Testis (tissue), 2 donors: ENCODE measurements around the gene CLEC2L.

Experiments used
- CTCF ChIP-seq, 3 experiments: fragments of 450-650 bp in 2 of 3; fragments of 200-600 bp in 1 of 3; sonication (generic) in 1 of 3; IDR thresholded peaks; one replicate each; pipeline ENCODE4 v1.5.1; 2016 to 2019; ENCODE audit warnings: antibody characterized with exemption in 3 of 3, mild to moderate bottlenecking in 2 of 3, moderate library complexity in 1 of 3
- POLR2A ChIP-seq: fragments of 450-650 bp; IDR thresholded peaks from one replicate; pipeline ENCODE4 v1.6.1; 2017; ENCODE audit warnings: antibody characterized with exemption, mild to moderate bottlenecking, moderate library complexity

DNA sequence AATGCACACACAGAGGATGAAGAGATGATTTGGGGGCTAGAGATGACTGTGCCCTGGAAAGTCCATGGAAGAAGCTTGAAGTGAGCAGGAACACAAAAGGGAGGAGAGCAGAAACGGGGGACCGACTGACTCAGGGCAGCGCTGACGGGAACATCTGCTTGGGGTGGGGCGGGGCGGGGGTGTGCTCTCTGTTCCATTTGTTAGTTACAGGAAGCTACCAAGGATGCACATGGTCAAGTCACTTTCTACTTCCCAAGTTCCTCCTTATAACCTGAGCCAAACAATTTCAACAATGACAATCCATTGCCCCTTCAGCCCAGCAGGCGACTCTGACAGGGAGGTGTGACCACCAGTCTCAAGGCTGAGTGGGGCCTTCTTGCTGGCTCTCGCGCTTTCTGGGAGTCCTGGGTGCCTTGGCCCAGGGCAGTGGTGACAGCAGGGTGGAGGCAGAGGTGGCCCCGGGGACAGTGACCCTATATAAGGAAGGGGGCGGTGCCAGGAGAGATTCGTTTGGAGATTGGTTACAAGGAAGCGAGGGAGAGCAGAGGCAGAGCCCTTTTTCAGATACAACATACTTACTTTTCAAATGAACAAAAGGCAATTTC, 39.6 kb downstream of the CLEC2L start:
- TF ChIP-seq CTCF (IDR thresholded peaks at IDR 0.05) (no peak), POLR2A (no peak)
